GM12864 (cell line): ENCODE results near the gene LPP.

Experiments
- DNase-seq: peaks from one replicate; pipeline ENCODE4 v3.0.0-alpha.2; 2011; ENCODE audit warnings: low read depth
- H3K4me3 ChIP-seq: 2 replicates; pipeline ENCODE4 v1.5.1; 2011; ENCODE audit warnings: mild to moderate bottlenecking, low read depth, low read length, control low read depth
- CTCF ChIP-seq: IDR thresholded peaks from 2 replicates; pipeline ENCODE4 v1.5.1; 2011; ENCODE audit warnings: low read depth, mild to moderate bottlenecking, moderate library complexity, low read length, control low read depth, inconsistent platforms; ENCODE audit errors: missing control alignments

The LPP gene

GRCh38 chr3:188680605-188681004 is 526.6 kb downstream of the LPP start:
- DNase-seq = no peak
- no peak overlapping the region for H3K4me3 ChIP-seq
- TF ChIP-seq CTCF = no peak

- DNase-seq = no peak
- TF ChIP-seq CTCF = no peak
These were observed 528.4 kb downstream of the LPP start for GRCh38 chr3:188682316-188682715.

GRCh38 chr3:188683032-188683521 is 529.1 kb downstream of the LPP start:
- no peak for DNase-seq
- TF ChIP-seq CTCF = no peak
- H3K4me3 ChIP-seq = no peak overlapping the region

More at GRCh38 chr3:188682316-188682715, 528.4 kb downstream of the LPP start:
- no peak overlapping the region for H3K4me3 ChIP-seq

GRCh38 chr3:188684276-188684675 is 530.3 kb downstream of the LPP start:
- TF ChIP-seq CTCF = no peak
- H3K4me3 ChIP-seq = no peak overlapping the region
- no peak for DNase-seq

GRCh38 chr3:188685789-188686188 is 531.8 kb downstream of the LPP start:
- no peak for TF ChIP-seq CTCF
- no peak for DNase-seq
- H3K4me3 ChIP-seq = no peak overlapping the region

GRCh38 chr3:188686324-188686723 is 532.4 kb downstream of the LPP start:
- no peak for TF ChIP-seq CTCF
- no peak overlapping the region for H3K4me3 ChIP-seq
- no peak for DNase-seq

- no peak for DNase-seq
- no peak for TF ChIP-seq CTCF
- no peak overlapping the region for H3K4me3 ChIP-seq
These were observed 533.4 kb downstream of the LPP start for GRCh38 chr3:188687389-188687788.
